ACHN (cell line): Measurements from ENCODE around the gene MSX2.

ENCODE experiments used
- DNase-seq: peaks from one replicate; pipeline ENCODE4 v3.0.0-alpha.2; 2015
- in situ Hi-C: cut with HindIII; loops from 2 replicates; pipeline ENCODE4 v1.10.0; 2017; ENCODE audit warnings: low sequenced_read_pairs, low pct_ligation_motif_present, low pct_unique_long_range_greater_than_20kb

MSX2 gene

GRCh38 chr5:174724484-174725260 is at the start of gene MSX2:
TSS of gene MSX2 (plus strand) at chr5:174724582. CDS start at chr5:174724660, 78 bp downstream.
- in situ Hi-C loops, result no loop called here
- DNase-seq, result no peak

DNA sequence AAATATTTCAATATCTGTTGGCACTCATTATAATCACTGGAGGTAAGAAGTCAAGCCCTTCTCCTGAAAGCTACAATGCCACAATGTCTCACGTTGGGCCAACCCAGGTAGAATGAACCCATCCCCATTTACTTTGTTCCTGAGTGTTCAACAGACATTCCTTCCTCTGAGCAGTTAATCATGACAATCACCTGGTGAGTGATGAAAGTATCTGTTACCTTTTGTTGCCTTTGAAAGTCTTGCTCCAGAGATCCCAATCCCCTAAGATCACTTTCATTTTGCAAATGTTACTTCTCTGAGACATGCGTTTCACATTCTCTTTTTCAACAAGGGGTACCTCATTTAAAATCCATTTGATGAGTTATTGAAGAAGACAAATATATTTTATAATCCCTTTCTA is 49.3 kb upstream of the MSX2 start:
- in situ Hi-C loops, result no loop called here
- no peak for DNase-seq

- no peak for DNase-seq
- in situ Hi-C loops, result no loop called here
Measured at GRCh38 chr5:174675916-174676315, 48.5 kb upstream of the MSX2 start.

- no peak for DNase-seq
Measured at GRCh38 chr5:174678107-174678506, 46.3 kb upstream of the MSX2 start.

GRCh38 chr5:174680901-174681565 is 43.3 kb upstream of the MSX2 start:
- in situ Hi-C loops, result no loop called here

More at GRCh38 chr5:174678107-174678506, 46.3 kb upstream of the MSX2 start:
- in situ Hi-C loops, result no loop called here

GRCh38 chr5:174687503-174687902 is 36.9 kb upstream of the MSX2 start:
- DNase-seq, result no peak
- in situ Hi-C loops, result no loop called here

More at GRCh38 chr5:174680901-174681565, 43.3 kb upstream of the MSX2 start:
- DNase-seq, result no peak

- in situ Hi-C loops, result no loop called here
- no peak for DNase-seq
Measured at GRCh38 chr5:174688441-174689354, 35.7 kb upstream of the MSX2 start.

GRCh38 chr5:174690271-174690670 is 34.1 kb upstream of the MSX2 start:
- in situ Hi-C loops, result no loop called here
- DNase-seq, result no peak

GRCh38 chr5:174692381-174692780 is 32.0 kb upstream of the MSX2 start:
- no peak for DNase-seq
- in situ Hi-C loops, result no loop called here

- in situ Hi-C loops, result no loop called here
- no peak for DNase-seq
Measured at GRCh38 chr5:174692982-174693422, 31.4 kb upstream of the MSX2 start.

- DNase-seq, result no peak
- in situ Hi-C loops, result no loop called here
Measured at GRCh38 chr5:174693697-174694385, 30.5 kb upstream of the MSX2 start.

DNA sequence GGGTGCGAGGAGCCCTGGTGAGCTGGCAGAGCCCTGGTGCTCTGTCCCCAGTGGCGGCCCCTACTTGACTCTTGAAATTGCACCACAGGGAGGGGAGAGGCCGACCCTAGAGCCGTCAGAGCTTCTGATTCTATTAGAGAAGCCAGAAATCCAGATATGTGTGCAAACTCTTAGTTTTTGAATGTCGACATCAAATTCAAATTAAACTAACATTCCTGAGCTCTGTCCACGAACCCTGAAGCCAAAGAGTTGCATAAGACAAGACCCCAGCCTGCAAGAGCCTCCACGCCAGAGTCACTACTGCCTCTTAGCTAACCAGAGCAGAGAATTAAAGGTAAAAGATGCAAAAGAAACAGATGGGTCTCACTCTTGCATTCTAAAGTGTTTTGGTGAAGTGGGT is 29.8 kb upstream of the MSX2 start:
- in situ Hi-C loops, result no loop called here
- DNase-seq, result no peak

DNA sequence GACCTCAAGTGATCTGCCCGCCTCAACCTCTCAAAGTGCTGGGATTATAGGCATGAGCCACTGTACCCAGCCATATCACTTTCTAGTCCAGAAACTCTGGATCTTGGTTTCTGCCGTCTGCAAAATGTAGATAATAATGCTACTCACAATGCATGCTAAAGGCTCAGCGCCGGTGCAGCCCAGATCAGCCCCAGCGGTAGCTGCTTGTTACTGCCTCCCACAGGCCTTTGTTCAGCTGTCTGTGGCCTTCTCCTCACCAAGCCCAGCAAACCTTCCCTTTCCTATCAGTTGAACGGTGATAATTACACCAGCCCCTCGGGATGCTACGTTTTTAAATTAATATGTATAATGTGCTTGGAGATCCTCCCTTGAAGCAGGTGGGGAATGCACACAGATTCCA is 26.2 kb upstream of the MSX2 start:
- in situ Hi-C loops, result no loop called here
- DNase-seq, result no peak

- no peak for DNase-seq
- in situ Hi-C loops, result no loop called here
Measured at GRCh38 chr5:174699131-174699530, 25.3 kb upstream of the MSX2 start.

DNA sequence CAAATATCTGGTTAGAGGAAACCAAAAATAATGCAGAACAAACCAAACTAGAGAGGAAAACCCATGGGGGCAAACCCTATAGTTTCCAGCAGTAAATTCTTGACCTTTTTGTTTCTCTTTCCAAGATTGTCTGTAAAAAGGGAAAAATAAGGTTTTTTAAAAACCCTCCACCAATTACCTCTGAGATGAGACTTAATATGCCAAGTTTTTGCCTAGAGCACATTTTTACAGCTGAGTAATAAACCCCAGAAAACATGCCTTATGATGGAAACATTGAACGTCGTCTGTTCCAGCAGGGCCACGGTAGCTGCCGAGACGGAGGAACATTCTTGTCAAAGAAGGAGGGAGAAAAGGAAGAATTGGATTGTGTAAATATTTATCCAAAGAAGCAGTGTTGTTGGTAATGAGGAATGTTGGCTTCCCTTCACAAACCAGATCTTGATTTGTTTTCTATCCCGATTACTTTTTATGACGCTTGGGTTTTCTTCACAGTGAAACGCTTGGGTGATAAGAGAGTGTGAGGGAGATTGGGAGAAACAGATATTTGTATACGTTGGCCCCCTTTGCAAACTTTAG is 17.3 kb upstream of the MSX2 start:
- DNase-seq, result no peak
- in situ Hi-C loops, result no loop called here

DNA sequence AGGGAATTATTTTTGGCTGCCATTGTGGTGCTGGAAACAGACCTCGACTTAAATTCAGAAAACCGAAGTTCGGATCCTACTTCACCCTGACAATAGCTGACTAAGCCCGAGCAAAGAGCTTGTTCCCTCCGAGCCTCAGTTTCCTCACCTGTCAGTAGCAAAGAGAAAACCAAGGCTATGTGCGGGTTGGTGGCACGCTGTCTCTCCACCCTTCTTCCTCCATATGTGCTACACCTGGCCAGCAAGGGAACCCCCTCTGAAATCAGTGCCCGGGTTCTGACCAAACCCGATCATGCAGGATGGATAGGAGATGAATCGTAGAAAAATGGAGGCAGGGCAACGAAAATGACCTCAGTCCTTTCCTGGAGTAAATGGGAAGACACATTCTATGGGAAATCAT is 16.7 kb upstream of the MSX2 start:
- in situ Hi-C loops, result no loop called here
- DNase-seq, result no peak

DNA sequence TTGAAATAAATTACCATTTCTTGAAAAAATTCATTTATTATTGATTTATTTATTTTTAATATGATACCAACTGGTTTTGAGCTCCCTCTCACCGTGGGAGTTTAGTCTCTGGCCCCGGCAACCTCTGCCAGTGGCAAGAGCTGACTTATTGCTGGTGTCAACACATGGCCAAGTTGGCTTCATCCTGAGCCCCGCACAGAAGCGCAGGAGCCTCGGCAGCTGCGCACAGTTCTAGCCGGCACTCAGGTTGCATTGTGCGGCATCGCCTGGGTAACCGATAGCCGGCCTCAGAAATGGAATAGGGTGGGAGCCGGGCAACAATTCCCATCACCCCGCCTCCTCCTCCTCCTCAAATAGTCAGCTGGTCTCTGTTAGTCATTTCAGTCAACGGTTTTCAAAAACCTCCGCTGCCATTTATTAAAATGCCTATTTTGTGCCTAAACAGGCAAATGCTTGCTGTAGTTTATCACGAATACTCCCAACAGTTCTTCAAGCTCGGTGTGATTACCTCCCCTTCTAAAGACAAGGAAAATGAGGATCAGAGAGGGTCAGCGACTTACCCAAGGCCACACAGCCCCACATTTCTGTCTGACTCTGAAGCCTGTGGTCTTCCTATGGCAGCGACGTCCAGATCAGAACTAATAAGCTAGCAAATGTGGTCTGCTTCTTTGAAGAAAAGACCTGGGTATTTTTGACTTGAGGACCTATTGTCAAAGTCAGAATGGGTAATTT is 15.7 kb upstream of the MSX2 start:
- DNase-seq, result no peak
- in situ Hi-C loops, result no loop called here

DNA sequence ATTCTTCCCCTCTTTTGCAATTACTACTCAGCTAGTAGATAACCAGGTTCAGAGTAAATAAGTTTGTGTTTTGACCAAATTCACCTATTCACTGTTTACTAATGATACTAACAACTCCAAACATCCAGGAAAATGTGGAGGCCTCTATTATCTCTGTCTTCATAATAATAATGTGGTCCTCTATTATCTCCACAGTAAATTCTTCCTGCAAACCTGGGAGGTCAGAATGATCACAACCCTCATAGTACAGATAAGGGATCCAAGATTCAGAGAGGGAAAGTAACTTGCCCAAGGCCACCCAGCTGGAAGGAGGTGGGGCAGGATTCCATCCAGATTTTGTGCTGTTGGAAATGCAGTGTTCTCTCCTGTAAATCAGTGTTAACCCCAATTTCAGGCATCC is 9.6 kb upstream of the MSX2 start:
- no peak for DNase-seq
- in situ Hi-C loops, result no loop called here
